ENCODE data around the gene C17orf58. TPM values are rescaled to one million over a fixed set of nuclear protein-coding genes. Genes with fewer than 3 reads are reported as not detected.

The C17orf58 gene
- total and polyA plus RNA-seq, 2 of the 4 experiments (the other 2 are of a cell fraction): 7.2 to 10.2 TPM

DNA sequence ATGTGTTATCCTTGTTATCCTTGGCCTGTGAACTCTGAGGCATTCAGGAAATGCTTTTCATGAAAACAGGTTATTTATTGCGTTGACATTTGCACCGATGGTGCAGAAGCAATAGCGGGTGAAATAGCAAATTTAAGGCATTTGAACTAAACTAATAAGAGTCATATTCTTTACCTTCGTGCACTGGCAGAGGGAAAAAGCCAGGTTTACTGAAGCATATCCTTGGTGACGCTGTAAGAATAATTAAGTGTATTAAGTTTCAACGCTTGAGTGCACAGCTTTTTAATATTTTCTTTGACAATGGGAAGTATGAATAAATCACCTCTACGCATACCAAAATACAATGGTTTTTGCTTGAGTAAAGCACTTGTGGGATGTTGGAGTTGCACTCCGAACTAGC is 25.7 kb upstream of the C17orf58 start:
- no peak overlapping the region for H3K4ac ChIP-seq (ENCODE audit: low read depth, low read length)
- no peak overlapping the region for H3K14ac ChIP-seq (replicated peaks; ENCODE audit: low read depth, low read length)
- TF ChIP-seq FOS (IDR thresholded peaks at IDR 0.05; ENCODE audit: low read depth, low read length) (no peak), MAFK (IDR thresholded peaks at IDR 0.05; ENCODE audit: low read depth, low read length) (no peak), NFE2L2 (IDR thresholded peaks at IDR 0.05; ENCODE audit: low read depth, low read length) (no peak), CEBPB (IDR thresholded peaks at IDR 0.05; ENCODE audit: low read depth, low read length) (no peak), RCOR1 (IDR thresholded peaks at IDR 0.05; ENCODE audit: insufficient replicate concordance, low read length) (no peak), SMC3 (IDR thresholded peaks at IDR 0.05; ENCODE audit: low read depth, low read length) (no peak), POLR2A (IDR thresholded peaks at IDR 0.05; ENCODE audit: low read depth, low read length) (no peak), RFX5 (IDR thresholded peaks at IDR 0.05; ENCODE audit: low read depth, low read length) (no peak), CHD1 (IDR thresholded peaks at IDR 0.05; ENCODE audit: low read depth, low read length) (no peak), RAD21 (IDR thresholded peaks at IDR 0.05; ENCODE audit: low read length) (no peak), MXI1 (IDR thresholded peaks at IDR 0.05; ENCODE audit: borderline replicate concordance, low read depth, low read length) (no peak), MAZ (IDR thresholded peaks at IDR 0.05; ENCODE audit: borderline replicate concordance, low read depth, low read length) (no peak), BHLHE40 (IDR thresholded peaks at IDR 0.05; ENCODE audit: low read depth, low read length) (no peak)
- TF ChIP-seq, protein P1, sequence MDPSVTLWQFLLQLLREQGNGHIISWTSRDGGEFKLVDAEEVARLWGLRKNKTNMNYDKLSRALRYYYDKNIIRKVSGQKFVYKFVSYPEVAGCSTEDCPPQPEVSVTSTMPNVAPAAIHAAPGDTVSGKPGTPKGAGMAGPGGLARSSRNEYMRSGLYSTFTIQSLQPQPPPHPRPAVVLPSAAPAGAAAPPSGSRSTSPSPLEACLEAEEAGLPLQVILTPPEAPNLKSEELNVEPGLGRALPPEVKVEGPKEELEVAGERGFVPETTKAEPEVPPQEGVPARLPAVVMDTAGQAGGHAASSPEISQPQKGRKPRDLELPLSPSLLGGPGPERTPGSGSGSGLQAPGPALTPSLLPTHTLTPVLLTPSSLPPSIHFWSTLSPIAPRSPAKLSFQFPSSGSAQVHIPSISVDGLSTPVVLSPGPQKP (IDR thresholded peaks at IDR 0.05; ENCODE audit: borderline replicate concordance, low read depth, low read length): no peak
- TF ChIP-seq, protein P2, sequence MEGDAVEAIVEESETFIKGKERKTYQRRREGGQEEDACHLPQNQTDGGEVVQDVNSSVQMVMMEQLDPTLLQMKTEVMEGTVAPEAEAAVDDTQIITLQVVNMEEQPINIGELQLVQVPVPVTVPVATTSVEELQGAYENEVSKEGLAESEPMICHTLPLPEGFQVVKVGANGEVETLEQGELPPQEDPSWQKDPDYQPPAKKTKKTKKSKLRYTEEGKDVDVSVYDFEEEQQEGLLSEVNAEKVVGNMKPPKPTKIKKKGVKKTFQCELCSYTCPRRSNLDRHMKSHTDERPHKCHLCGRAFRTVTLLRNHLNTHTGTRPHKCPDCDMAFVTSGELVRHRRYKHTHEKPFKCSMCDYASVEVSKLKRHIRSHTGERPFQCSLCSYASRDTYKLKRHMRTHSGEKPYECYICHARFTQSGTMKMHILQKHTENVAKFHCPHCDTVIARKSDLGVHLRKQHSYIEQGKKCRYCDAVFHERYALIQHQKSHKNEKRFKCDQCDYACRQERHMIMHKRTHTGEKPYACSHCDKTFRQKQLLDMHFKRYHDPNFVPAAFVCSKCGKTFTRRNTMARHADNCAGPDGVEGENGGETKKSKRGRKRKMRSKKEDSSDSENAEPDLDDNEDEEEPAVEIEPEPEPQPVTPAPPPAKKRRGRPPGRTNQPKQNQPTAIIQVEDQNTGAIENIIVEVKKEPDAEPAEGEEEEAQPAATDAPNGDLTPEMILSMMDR (conservative IDR thresholded peaks at IDR 0.05; ENCODE audit: low read depth, low read length): no peak
- TF ChIP-seq, protein P3, sequence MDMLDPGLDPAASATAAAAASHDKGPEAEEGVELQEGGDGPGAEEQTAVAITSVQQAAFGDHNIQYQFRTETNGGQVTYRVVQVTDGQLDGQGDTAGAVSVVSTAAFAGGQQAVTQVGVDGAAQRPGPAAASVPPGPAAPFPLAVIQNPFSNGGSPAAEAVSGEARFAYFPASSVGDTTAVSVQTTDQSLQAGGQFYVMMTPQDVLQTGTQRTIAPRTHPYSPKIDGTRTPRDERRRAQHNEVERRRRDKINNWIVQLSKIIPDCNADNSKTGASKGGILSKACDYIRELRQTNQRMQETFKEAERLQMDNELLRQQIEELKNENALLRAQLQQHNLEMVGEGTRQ (IDR thresholded peaks at IDR 0.05; ENCODE audit: low read depth, low read length): no peak
- no peak overlapping the region for H4K5ac ChIP-seq (ENCODE audit: low read depth, low read length)
- no peak overlapping the region for H2BK20ac ChIP-seq (ENCODE audit: low read depth, low read length)
- H3K56ac ChIP-seq (ENCODE audit: extremely low read depth, insufficient read depth, low read length): no peak overlapping the region
- H3K36me3 ChIP-seq (ENCODE audit: control insufficient read depth, insufficient read depth, low read length): no peaks in the 10 kb centered on the region
- CTCF ChIA-PET: no interaction called here
- H3K9me3 ChIP-seq (ENCODE audit: control insufficient read depth, insufficient read depth, low read length): no peaks in the 10 kb centered on the region
- H3K18ac ChIP-seq (ENCODE audit: low read depth, low read length): no peak overlapping the region
- H3K79me1 ChIP-seq (ENCODE audit: low read depth in 1 of 2, low read length in 2 of 2): no peaks in the 10 kb centered on the region; a peak in 1 of 4 replicates
- no peak overlapping the region for H2BK120ac ChIP-seq (ENCODE audit: low read depth, low read length)
- no peak overlapping the region for H2BK15ac ChIP-seq (ENCODE audit: low read depth, low read length)
- WGBS, 2 experiments (ENCODE audit: extremely low coverage in 2 of 2, insufficient read length in 1 of 2): 100% methylated on average over 2 of the region's 8 CpGs; no CpG with 5 or more reads in 1 of the 2 experiments
- H2BK5ac ChIP-seq (ENCODE audit: low read depth, low read length, poor library complexity, severe bottlenecking): no peak overlapping the region
- H2AK5ac ChIP-seq (ENCODE audit: low read depth, low read length): no peak overlapping the region
- intact Hi-C loops (cut with micrococcal nuclease) (no loop called here), in situ Hi-C loops (cut with MboI; ENCODE audit: low sequenced_read_pairs) (no loop called here), dilution Hi-C loops (cut with HindIII; ENCODE audit: low sequenced_read_pairs, unreplicated experiment) (no loop called here)
- POLR2A ChIA-PET (ENCODE audit: unreplicated experiment): no interaction called here
- no peak overlapping the region for H3K9ac ChIP-seq (ENCODE audit: low read depth, low read length)
- H4K91ac ChIP-seq (ENCODE audit: insufficient read depth, low read depth, low read length): no peak overlapping the region
- no peak overlapping the region for H3K4me3 ChIP-seq (ENCODE audit: insufficient read depth, low read depth, low read length)
- DNase-seq: no peak
- no peak overlapping the region for H3K23ac ChIP-seq (ENCODE audit: low read depth, low read length)
- no peak overlapping the region for H2AFZ ChIP-seq (replicated peaks; ENCODE audit: low read length, poor library complexity)
- no peaks in the 10 kb centered on the region for H3K27me3 ChIP-seq (ENCODE audit: control insufficient read depth, insufficient read depth, low read length)
- H2AK9ac ChIP-seq (replicated peaks; ENCODE audit: low read depth, low read length, poor library complexity): no peak overlapping the region
- H3K27ac ChIP-seq (ENCODE audit: insufficient read depth, low read length): no peak overlapping the region
- peaks cover 5% of the 10 kb centered on the region; the same call in 1 of the 2 replicates for H4K20me1 ChIP-seq (ENCODE audit: insufficient read depth, low read length)
- H3K4me1 ChIP-seq (ENCODE audit: control insufficient read depth, insufficient read depth, low read length): no peaks in the 10 kb centered on the region
- no peak overlapping the region for H4K8ac ChIP-seq (ENCODE audit: low read depth in 2 of 2, low read length in 2 of 2)
- BruUV-seq (replicated peaks): no TSS peak
- H3K9me1 ChIP-seq (ENCODE audit: insufficient read depth, low read length): no peaks in the 10 kb centered on the region
- no peak for ATAC-seq (ENCODE audit: low read depth)
- no peak overlapping the region for H3K4me2 ChIP-seq (ENCODE audit: low read depth, low read length)

Measured in IMR-90 (cell line).